Measurements from ENCODE around the gene UGT1A10. TPM values are rescaled to one million over a fixed set of nuclear protein-coding genes. Genes with fewer than 3 reads are reported as not detected.

UGT1A10 gene
- total and polyA plus RNA-seq, 4 donors, result 0.03 to 0.14 TPM; not detected in 2

GRCh38 chr2:233692648-233693047 lies 56.4 kb downstream of the UGT1A10 start, which contains the start of gene UGT1A6:
UGT1A6 (plus strand) TSS chr2:233692890; CDS start chr2:233693005, 115 bp downstream.
- Histone ChIP-seq H3K9ac (ENCODE audit: insufficient read depth in 1 of 2, low read length in 2 of 2) (no peak within 1 kb of the TSS), H3K4me1 (ENCODE audit: control insufficient read depth in 5 of 5, insufficient read depth in 5 of 5, low read length in 5 of 5) (peaks cover 0 to 11% (median 0%) of the 10 kb centered on the region in 5 donors), H3K27ac (ENCODE audit: low read depth in 1 of 2, low read length in 1 of 2) (no peak within 1 kb of the TSS), H3K36me3 (ENCODE audit: control insufficient read depth in 4 of 4, insufficient read depth in 4 of 4, low read length in 4 of 4) (no peaks in the 10 kb centered on the region), H3K4me3 (no peak within 1 kb of the TSS), H3K27me3 (ENCODE audit: control insufficient read depth in 3 of 3, insufficient read depth in 3 of 3, low read length in 2 of 3) (no peaks in the 10 kb centered on the region), H3K9me3 (ENCODE audit: control insufficient read depth in 4 of 4, insufficient read depth in 3 of 4, low read length in 3 of 4) (no peaks in the 10 kb centered on the region)
- DNase-seq (no peak), ATAC-seq (ENCODE audit: insufficient read depth, low FRiP score) (no peak)
- WGBS, 2 donors, result 84 to 94% methylated on average over 4 of the region's 4 CpGs
- no peak for TF ChIP-seq CTCF (IDR thresholded peaks at IDR 0.05; ENCODE audit: control extremely low read depth, extremely low read depth)

- Histone ChIP-seq H3K4me1 (ENCODE audit: control insufficient read depth in 5 of 5, insufficient read depth in 5 of 5, low read length in 5 of 5) (peaks cover 0 to 11% (median 0%) of the 10 kb centered on the region in 5 donors), H3K36me3 (ENCODE audit: control insufficient read depth in 4 of 4, insufficient read depth in 4 of 4, low read length in 4 of 4) (no peaks in the 10 kb centered on the region), H3K4me3 (no peak overlapping the region), H3K27ac (ENCODE audit: low read depth in 1 of 2, low read length in 1 of 2) (no peak overlapping the region), H3K27me3 (ENCODE audit: control insufficient read depth in 3 of 3, insufficient read depth in 3 of 3, low read length in 2 of 3) (no peaks in the 10 kb centered on the region), H3K9ac (ENCODE audit: insufficient read depth in 1 of 2, low read length in 2 of 2) (no peak overlapping the region), H3K9me3 (ENCODE audit: control insufficient read depth in 4 of 4, insufficient read depth in 3 of 4, low read length in 3 of 4) (no peaks in the 10 kb centered on the region)
- DNase-seq (no peak), ATAC-seq (ENCODE audit: insufficient read depth, low FRiP score) (no peak)
- TF ChIP-seq CTCF (IDR thresholded peaks at IDR 0.05; ENCODE audit: control extremely low read depth, extremely low read depth), result no peak
- WGBS, 2 donors, result 69 to 73% methylated on average over 6 of the region's 6 CpGs
Observed at GRCh38 chr2:233693963-233694362, 57.7 kb downstream of the UGT1A10 start.

- H3K4me1 ChIP-seq (ENCODE audit: control insufficient read depth in 5 of 5, insufficient read depth in 5 of 5, low read length in 5 of 5), result peaks cover 0 to 8% (median 0%) of the 10 kb centered on the region in 5 donors
- 81 to 96% methylated on average over 4 of the region's 4 CpGs for whole genome bisulfite sequencing, 2 donors
- H3K4me3 ChIP-seq, result no peak overlapping the region
- no peaks in the 10 kb centered on the region for H3K27me3 ChIP-seq (ENCODE audit: control insufficient read depth in 3 of 3, insufficient read depth in 3 of 3, low read length in 2 of 3)
- H3K9me3 ChIP-seq (ENCODE audit: control insufficient read depth in 4 of 4, insufficient read depth in 3 of 4, low read length in 3 of 4), result no peaks in the 10 kb centered on the region
- H3K36me3 ChIP-seq (ENCODE audit: control insufficient read depth in 4 of 4, insufficient read depth in 4 of 4, low read length in 4 of 4), result no peaks in the 10 kb centered on the region
- no peak for DNase-seq
- no peak for ATAC-seq (ENCODE audit: insufficient read depth, low FRiP score)
- TF ChIP-seq CTCF (IDR thresholded peaks at IDR 0.05; ENCODE audit: control extremely low read depth, extremely low read depth), result no peak
- H3K9ac ChIP-seq (ENCODE audit: insufficient read depth in 1 of 2, low read length in 2 of 2), result no peak overlapping the region
- no peak overlapping the region for H3K27ac ChIP-seq (ENCODE audit: low read depth in 1 of 2, low read length in 1 of 2)
Observed at GRCh38 chr2:233698740-233699139, 62.5 kb downstream of the UGT1A10 start.

- Histone ChIP-seq H3K27ac (ENCODE audit: low read depth in 1 of 2, low read length in 1 of 2) (no peak overlapping the region), H3K9me3 (ENCODE audit: control insufficient read depth in 4 of 4, insufficient read depth in 3 of 4, low read length in 3 of 4) (no peaks in the 10 kb centered on the region), H3K9ac (ENCODE audit: insufficient read depth in 1 of 2, low read length in 2 of 2) (no peak overlapping the region), H3K4me3 (no peak overlapping the region), H3K4me1 (ENCODE audit: control insufficient read depth in 5 of 5, insufficient read depth in 5 of 5, low read length in 5 of 5) (peaks cover 0 to 8% (median 0%) of the 10 kb centered on the region in 5 donors), H3K27me3 (ENCODE audit: control insufficient read depth in 3 of 3, insufficient read depth in 3 of 3, low read length in 2 of 3) (no peaks in the 10 kb centered on the region), H3K36me3 (ENCODE audit: control insufficient read depth in 4 of 4, insufficient read depth in 4 of 4, low read length in 4 of 4) (no peaks in the 10 kb centered on the region)
- TF ChIP-seq CTCF (IDR thresholded peaks at IDR 0.05; ENCODE audit: control extremely low read depth, extremely low read depth), result no peak
- WGBS, 2 donors, result 88 to 93% methylated on average over 8 of the region's 8 CpGs
- DNase-seq, result no peak
- ATAC-seq (ENCODE audit: insufficient read depth, low FRiP score), result no peak
Observed at GRCh38 chr2:233699424-233700027, 63.3 kb downstream of the UGT1A10 start.

Measured in lung (tissue), 12 donors.